Cerebellar cortex (tissue), 1 donor: ENCODE results near the gene TOM1L2.

Source experiments
- DNase-seq: peaks from one replicate; pipeline ENCODE4 v3.0.0-alpha.2; 2015; ENCODE audit warnings: low spot score

The TOM1L2 gene

GRCh38 chr17:17899486-17899885 lies 72.7 kb downstream of the TOM1L2 start:
- no peak for DNase-seq

- DNase-seq, result no peak
These were observed 73.5 kb downstream of the TOM1L2 start for GRCh38 chr17:17898673-17899072.

- no peak for DNase-seq
These were observed 74.8 kb downstream of the TOM1L2 start for GRCh38 chr17:17897442-17897841.

GRCh38 chr17:17896746-17897145 lies 75.5 kb downstream of the TOM1L2 start:
- DNase-seq, result no peak

GRCh38 chr17:17893801-17894644 lies 78.2 kb downstream of the TOM1L2 start:
- no peak for DNase-seq

- peak; percentile 20 for DNase-seq
These were observed 79.5 kb downstream of the TOM1L2 start for GRCh38 chr17:17892731-17893130.

GRCh38 chr17:17892009-17892408 lies 80.2 kb downstream of the TOM1L2 start:
- no peak for DNase-seq

- DNase-seq, result peak; percentile 62
These were observed 81.1 kb downstream of the TOM1L2 start for GRCh38 chr17:17890773-17891759.

- no peak for DNase-seq
These were observed 82.3 kb downstream of the TOM1L2 start for GRCh38 chr17:17889922-17890321.

GRCh38 chr17:17888821-17889220 lies 83.4 kb downstream of the TOM1L2 start:
- no peak for DNase-seq

GRCh38 chr17:17888371-17888770 lies 83.8 kb downstream of the TOM1L2 start:
- DNase-seq, result no peak

- DNase-seq, result no peak
These were observed 84.4 kb downstream of the TOM1L2 start for GRCh38 chr17:17887752-17888304.

- peak; percentile 33 for DNase-seq
These were observed 85.5 kb downstream of the TOM1L2 start for GRCh38 chr17:17886726-17887125.

GRCh38 chr17:17886226-17886625 lies 86.0 kb downstream of the TOM1L2 start:
- no peak for DNase-seq

- peak; percentile 53 for DNase-seq
These were observed 87.5 kb downstream of the TOM1L2 start for GRCh38 chr17:17884391-17885357.

GRCh38 chr17:17883801-17884200 lies 88.4 kb downstream of the TOM1L2 start:
- no peak for DNase-seq

- DNase-seq, result no peak
These were observed 90.1 kb downstream of the TOM1L2 start for GRCh38 chr17:17882082-17882581.

- DNase-seq, result no peak
These were observed 91.5 kb downstream of the TOM1L2 start for GRCh38 chr17:17880577-17881196.

GRCh38 chr17:17877529-17878358 lies 94.5 kb downstream of the TOM1L2 start:
- DNase-seq, result peak; percentile 57
